ENCODE results near the gene OLFML2A. TPM values are rescaled to one million over a fixed set of nuclear protein-coding genes. Genes with fewer than 3 reads are reported as not detected.

The OLFML2A gene
- total RNA-seq, 4 donors from 2014 or later: 40.7 to 64.3 (median 50.2) TPM

DNA sequence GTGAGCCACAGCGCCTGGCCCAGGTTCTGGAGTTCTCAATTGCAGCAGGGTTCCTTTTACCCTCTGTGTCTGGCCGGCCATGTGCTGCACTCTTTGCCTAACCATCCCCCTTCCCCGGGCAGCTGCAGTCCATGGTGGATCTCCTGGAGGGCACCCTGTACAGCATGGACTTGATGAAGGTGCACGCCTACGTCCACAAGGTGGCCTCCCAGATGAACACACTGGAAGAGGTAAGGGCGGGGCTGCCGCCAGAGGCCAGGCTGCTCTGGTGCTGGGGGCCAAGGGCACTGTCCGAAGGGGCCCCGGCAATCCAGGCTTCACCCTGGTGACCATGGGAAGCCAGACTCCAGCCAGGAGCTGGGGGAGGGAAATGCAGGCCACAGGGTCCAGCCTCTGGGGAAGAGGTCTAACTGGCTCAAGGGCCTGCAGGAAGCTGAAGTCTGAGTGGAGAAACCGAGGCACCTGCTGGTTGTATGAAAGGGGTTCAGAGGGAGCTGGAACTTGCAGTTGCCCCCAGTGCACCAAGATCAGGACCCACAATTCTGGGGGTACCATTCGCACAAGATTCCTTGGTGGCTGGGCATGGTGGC, 18.1 kb downstream of the OLFML2A start:
- H3K4me3 ChIP-seq (replicated peaks in 1 of 3): no peak overlapping the region
- TF ChIP-seq, protein P1, sequence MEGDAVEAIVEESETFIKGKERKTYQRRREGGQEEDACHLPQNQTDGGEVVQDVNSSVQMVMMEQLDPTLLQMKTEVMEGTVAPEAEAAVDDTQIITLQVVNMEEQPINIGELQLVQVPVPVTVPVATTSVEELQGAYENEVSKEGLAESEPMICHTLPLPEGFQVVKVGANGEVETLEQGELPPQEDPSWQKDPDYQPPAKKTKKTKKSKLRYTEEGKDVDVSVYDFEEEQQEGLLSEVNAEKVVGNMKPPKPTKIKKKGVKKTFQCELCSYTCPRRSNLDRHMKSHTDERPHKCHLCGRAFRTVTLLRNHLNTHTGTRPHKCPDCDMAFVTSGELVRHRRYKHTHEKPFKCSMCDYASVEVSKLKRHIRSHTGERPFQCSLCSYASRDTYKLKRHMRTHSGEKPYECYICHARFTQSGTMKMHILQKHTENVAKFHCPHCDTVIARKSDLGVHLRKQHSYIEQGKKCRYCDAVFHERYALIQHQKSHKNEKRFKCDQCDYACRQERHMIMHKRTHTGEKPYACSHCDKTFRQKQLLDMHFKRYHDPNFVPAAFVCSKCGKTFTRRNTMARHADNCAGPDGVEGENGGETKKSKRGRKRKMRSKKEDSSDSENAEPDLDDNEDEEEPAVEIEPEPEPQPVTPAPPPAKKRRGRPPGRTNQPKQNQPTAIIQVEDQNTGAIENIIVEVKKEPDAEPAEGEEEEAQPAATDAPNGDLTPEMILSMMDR (IDR thresholded peaks at IDR 0.05): no peak
- TF ChIP-seq POLR2A (IDR thresholded peaks at IDR 0.05): no peak
- WGBS, 2 donors: 89% methylated on average over 7 to 9 of the region's 11 CpGs
- H3K9me3 ChIP-seq: no peaks in the 10 kb centered on the region
- H3K27me3 ChIP-seq: no peaks in the 10 kb centered on the region
- peaks cover 40 to 75% of the 10 kb centered on the region in 2 donors for H3K4me1 ChIP-seq
- DNase-seq: no peak
- intact Hi-C loops (cut with DNase I): no loop called here
- H3K27ac ChIP-seq: peak overlapping the region in 2 of 3 donors; percentile 74 to 78
- H3K36me3 ChIP-seq: no peaks in the 10 kb centered on the region

DNA sequence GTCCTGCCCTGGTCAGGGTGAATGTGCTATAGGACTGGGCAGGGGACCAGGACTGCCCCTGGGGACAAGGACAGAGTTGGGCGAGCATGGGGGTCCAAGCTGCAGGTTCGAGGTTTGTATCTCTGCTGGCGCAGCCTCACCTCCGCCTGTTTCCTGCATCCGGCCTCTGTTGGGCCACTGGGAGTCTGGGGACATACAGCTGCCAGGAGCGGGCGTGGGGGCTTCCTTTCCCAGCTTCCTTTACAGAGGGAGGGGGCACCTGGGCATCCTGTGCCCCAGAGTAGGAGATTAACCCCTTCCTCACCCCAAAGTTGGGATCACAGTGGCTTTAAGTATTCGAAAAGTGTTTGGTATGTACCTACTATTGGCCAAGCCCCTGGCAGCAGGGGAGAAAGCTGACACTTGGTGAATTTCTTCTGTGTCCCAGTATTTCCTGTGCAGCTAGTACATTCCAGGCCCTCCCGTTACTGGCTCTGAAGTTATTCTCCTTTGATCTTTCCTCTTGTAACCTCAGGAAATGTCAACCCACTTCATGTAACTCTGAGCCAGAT, 19.0 kb downstream of the OLFML2A start:
- Histone ChIP-seq H3K4me3 (replicated peaks in 1 of 3) (no peak overlapping the region), H3K27ac (peak overlapping the region; percentile 19 to 78 (median 74)), H3K4me1 (peaks cover 33 to 72% of the 10 kb centered on the region in 2 donors), H3K27me3 (no peaks in the 10 kb centered on the region), H3K9me3 (no peaks in the 10 kb centered on the region), H3K36me3 (no peaks in the 10 kb centered on the region)
- 68 to 69% methylated on average over 7 to 9 of the region's 9 CpGs for WGBS, 2 donors
- DNase-seq: peak in 1 of 2 donors; percentile 23
- TF ChIP-seq, protein P1 (IDR thresholded peaks at IDR 0.05): no peak
- no peak for TF ChIP-seq POLR2A (IDR thresholded peaks at IDR 0.05)
- intact Hi-C loops (cut with DNase I): no loop called here

DNA sequence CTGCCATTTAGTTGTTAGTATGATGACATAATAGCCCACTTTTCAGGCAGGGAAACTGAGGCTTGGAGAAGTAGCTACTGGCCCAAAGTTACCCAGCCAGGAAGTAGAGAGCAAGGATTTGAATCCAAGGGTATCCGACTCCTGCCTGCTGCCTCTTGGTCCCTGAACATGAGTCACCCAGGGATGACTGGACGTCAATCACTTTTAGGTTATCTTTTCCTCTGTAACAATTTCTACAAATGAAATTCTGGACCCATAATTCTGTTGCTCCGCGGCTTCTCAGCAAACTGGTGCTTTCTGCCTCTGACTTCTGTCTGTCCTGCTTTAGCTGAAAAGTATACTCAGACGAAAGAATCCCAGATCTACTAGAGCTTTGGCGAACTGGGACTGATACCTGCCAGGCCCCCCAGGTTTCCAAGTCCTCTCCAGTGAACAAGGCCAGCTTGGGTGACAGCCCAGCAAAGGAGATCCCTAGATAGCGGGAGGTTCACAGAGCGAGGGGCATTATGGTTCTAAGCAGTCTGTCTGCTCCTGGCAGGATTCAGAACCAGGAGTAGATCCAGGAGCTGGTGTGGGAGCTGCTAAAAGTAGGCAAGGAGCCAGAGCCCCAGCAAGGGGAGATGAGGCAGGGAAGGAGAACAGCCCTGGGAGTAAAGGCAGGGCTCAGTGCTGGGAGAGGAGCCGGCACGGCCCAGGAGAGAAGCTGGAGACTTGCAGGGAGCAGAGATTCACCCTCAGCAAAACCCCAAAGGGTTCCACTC, 20.6 kb downstream of the OLFML2A start:
- Histone ChIP-seq H3K27me3 (no peaks in the 10 kb centered on the region), H3K4me3 (replicated peaks in 1 of 3) (no peak overlapping the region), H3K4me1 (peaks cover 28 to 56% of the 10 kb centered on the region in 2 donors), H3K9me3 (no peaks in the 10 kb centered on the region), H3K27ac (peak overlapping the region; percentile 59 to 78 (median 74)), H3K36me3 (no peaks in the 10 kb centered on the region)
- TF ChIP-seq POLR2A (IDR thresholded peaks at IDR 0.05): no peak
- TF ChIP-seq, protein P1 (IDR thresholded peaks at IDR 0.05): no peak
- 45 to 61% methylated on average over 10 of the region's 10 CpGs for WGBS, 2 donors
- peak; percentile 32 to 70 for DNase-seq
- intact Hi-C loops (cut with DNase I): no loop called here

DNA sequence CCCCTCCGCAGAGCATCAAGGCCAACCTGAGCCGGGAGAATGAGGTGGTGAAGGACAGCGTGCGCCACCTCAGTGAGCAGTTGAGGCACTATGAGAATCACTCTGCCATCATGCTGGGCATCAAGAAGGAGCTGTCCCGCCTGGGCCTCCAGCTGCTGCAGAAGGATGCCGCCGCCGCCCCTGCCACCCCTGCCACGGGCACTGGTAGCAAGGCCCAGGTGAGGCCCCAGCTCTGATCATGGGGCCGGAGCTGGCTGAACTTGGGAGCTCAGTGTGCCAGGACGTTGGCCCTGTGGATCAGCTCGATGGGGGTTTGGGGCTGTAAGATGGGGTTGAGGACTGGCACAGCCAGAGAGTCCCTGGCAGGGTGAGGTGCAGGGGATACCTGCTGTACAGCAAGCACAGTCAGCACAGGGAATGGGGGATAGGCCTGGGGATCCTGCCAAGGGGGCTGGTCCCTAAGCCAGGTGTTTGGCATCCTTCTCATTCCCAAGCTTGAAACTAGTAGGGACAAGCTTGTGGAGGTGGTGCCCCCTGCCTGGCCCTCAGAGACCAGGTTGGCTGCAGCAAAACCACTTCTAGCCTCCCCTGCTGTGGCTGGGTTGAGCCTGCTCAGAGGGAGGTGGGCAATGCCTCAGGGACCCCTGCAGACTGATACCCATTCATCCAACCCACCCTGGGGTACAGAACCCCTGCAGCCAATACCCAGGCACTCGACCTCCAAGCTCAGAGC, 22.5 kb downstream of the OLFML2A start:
- Histone ChIP-seq H3K27me3 (no peaks in the 10 kb centered on the region), H3K27ac (peak overlapping the region in 1 of 3 donors; percentile 12), H3K36me3 (no peaks in the 10 kb centered on the region), H3K9me3 (no peaks in the 10 kb centered on the region), H3K4me1 (peaks cover 18 to 40% of the 10 kb centered on the region in 2 donors), H3K4me3 (replicated peaks in 1 of 3) (no peak overlapping the region)
- TF ChIP-seq POLR2A (IDR thresholded peaks at IDR 0.05): no peak
- TF ChIP-seq, protein P1 (IDR thresholded peaks at IDR 0.05): no peak
- DNase-seq: no peak
- intact Hi-C loops (cut with DNase I): no loop called here
- WGBS, 2 donors: 84 to 89% methylated on average over 7 to 9 of the region's 13 CpGs

Data from thyroid gland (tissue), 4 donors.